HG03378 (cell line): ENCODE measurements around the gene BICRAL.

ENCODE experiments used
- ATAC-seq: cut with Tn5 transposase; IDR thresholded peaks from one replicate; pipeline ENCODE4 v1.9.1; 2021; ENCODE audit warnings: mild to moderate bottlenecking, moderate library complexity; ENCODE audit not compliant: unreplicated experiment

BICRAL gene

GRCh38 chr6:42764911-42765648 lies 16.8 kb upstream of the BICRAL start:
- ATAC-seq, result no peak

- ATAC-seq, result no peak
Measured at GRCh38 chr6:42766163-42766670, 15.6 kb upstream of the BICRAL start.

GRCh38 chr6:42769051-42769450 lies 12.8 kb upstream of the BICRAL start:
- no peak for ATAC-seq

GRCh38 chr6:42769836-42770235 lies 12.0 kb upstream of the BICRAL start:
- no peak for ATAC-seq

- no peak for ATAC-seq
Measured at GRCh38 chr6:42771741-42772100, 10.1 kb upstream of the BICRAL start.

- ATAC-seq, result no peak
Measured at GRCh38 chr6:42774201-42774600, 7.7 kb upstream of the BICRAL start.

- peak; percentile 43 for ATAC-seq
Measured at GRCh38 chr6:42774821-42775487, 6.9 kb upstream of the BICRAL start.

- no peak for ATAC-seq
Measured at GRCh38 chr6:42777126-42777822, 4.6 kb upstream of the BICRAL start.

GRCh38 chr6:42778122-42778521 lies 3.7 kb upstream of the BICRAL start:
- no peak for ATAC-seq

- no peak for ATAC-seq
Measured at GRCh38 chr6:42779521-42779920, 2.3 kb upstream of the BICRAL start.

- ATAC-seq, result no peak
Measured at GRCh38 chr6:42781546-42781795, 381 bp upstream of the BICRAL start.

GRCh38 chr6:42782689-42783176 lies 881 bp downstream of the BICRAL start:
- no peak for ATAC-seq

GRCh38 chr6:42783177-42783875 lies 1.5 kb downstream of the BICRAL start:
- ATAC-seq, result no peak

- ATAC-seq, result no peak
Measured at GRCh38 chr6:42783876-42784642, 2.2 kb downstream of the BICRAL start.

GRCh38 chr6:42784717-42785498 lies 3.1 kb downstream of the BICRAL start:
- no peak for ATAC-seq

- no peak for ATAC-seq
Measured at GRCh38 chr6:42786525-42786985, 4.7 kb downstream of the BICRAL start.

GRCh38 chr6:42787063-42787472 lies 5.2 kb downstream of the BICRAL start:
- no peak for ATAC-seq

GRCh38 chr6:42788671-42789070 lies 6.8 kb downstream of the BICRAL start:
- ATAC-seq, result no peak

GRCh38 chr6:42790549-42791181 lies 8.8 kb downstream of the BICRAL start:
- ATAC-seq, result no peak
